Measurements from ENCODE around the gene ZNF496.

The ZNF496 gene

DNA sequence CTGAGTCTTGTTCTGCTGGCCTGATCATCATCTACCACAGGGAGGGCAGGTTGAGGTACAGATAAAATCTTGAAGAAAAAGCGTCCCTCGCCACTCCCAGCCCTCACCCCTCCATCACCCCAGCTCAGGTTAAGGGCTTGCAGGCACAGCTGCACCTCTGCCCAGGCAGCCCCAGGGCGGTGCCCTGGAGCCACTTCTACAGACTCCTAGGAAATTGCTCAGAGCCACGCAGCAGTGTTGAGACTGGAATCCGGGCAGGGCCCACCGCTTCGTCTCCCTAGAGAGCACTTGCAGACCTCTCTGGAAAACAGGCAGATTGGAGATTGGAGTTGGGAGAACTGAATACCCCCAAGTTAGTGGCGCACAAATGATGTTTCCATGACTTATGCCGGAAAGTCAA, 40.5 kb downstream of the ZNF496 start:
- H3K9me3 ChIP-seq (ENCODE audit: control insufficient read depth, insufficient read depth, low read depth, low read length), result no peaks in the 10 kb centered on the region
- H3K36me3 ChIP-seq (ENCODE audit: control insufficient read depth in 2 of 2, insufficient read depth in 1 of 2, low read length in 2 of 2), result no peaks in the 10 kb centered on the region
- no peak overlapping the region for H3K4me3 ChIP-seq (ENCODE audit: low read depth, low read length)
- ChIA-PET CTCF (no interaction called here), POLR2A (no interaction called here)
- no peaks in the 10 kb centered on the region for H3K4me1 ChIP-seq (ENCODE audit: control insufficient read depth, insufficient read depth, low read length)
- H3K27ac ChIP-seq (ENCODE audit: extremely low read depth, low read depth, low read length), result no peak overlapping the region
- TF ChIP-seq ZNF529 (tag by site-specific recombination; IDR thresholded peaks at IDR 0.05; ENCODE audit: insufficient replicate concordance) (no peak), ZNF248 (tag by site-specific recombination; IDR thresholded peaks at IDR 0.05) (no peak), ZNF350 (tag by site-specific recombination; IDR thresholded peaks at IDR 0.05) (no peak), ZNF560 (tag by site-specific recombination; IDR thresholded peaks at IDR 0.05; ENCODE audit: borderline replicate concordance) (no peak), ZSCAN30 (tag by site-specific recombination; IDR thresholded peaks at IDR 0.05) (no peak), ZNF214 (tag by site-specific recombination; IDR thresholded peaks at IDR 0.05; ENCODE audit: borderline replicate concordance) (no peak), ZNF768 (tag by site-specific recombination; IDR thresholded peaks at IDR 0.05) (no peak), ZNF776 (tag by site-specific recombination; IDR thresholded peaks at IDR 0.05; ENCODE audit: borderline replicate concordance) (no peak), ZNF449 (tag by site-specific recombination; IDR thresholded peaks at IDR 0.05) (no peak), YY1 (tag by site-specific recombination; IDR thresholded peaks at IDR 0.05) (no peak), ZNF404 (tag by site-specific recombination; IDR thresholded peaks at IDR 0.05) (no peak), ZNF600 (tag by site-specific recombination; IDR thresholded peaks at IDR 0.05) (no peak), YY2 (tag by site-specific recombination; IDR thresholded peaks at IDR 0.05) (no peak), ZNF580 (tag by site-specific recombination; IDR thresholded peaks at IDR 0.05) (no peak)
- TF ChIP-seq, protein P1, sequence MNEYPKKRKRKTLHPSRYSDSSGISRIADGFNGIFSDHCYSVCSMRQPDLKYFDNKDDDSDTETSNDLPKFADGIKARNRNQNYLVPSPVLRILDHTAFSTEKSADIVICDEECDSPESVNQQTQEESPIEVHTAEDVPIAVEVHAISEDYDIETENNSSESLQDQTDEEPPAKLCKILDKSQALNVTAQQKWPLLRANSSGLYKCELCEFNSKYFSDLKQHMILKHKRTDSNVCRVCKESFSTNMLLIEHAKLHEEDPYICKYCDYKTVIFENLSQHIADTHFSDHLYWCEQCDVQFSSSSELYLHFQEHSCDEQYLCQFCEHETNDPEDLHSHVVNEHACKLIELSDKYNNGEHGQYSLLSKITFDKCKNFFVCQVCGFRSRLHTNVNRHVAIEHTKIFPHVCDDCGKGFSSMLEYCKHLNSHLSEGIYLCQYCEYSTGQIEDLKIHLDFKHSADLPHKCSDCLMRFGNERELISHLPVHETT (tag by site-specific recombination; IDR thresholded peaks at IDR 0.05), result no peak
- TF ChIP-seq, protein P2, sequence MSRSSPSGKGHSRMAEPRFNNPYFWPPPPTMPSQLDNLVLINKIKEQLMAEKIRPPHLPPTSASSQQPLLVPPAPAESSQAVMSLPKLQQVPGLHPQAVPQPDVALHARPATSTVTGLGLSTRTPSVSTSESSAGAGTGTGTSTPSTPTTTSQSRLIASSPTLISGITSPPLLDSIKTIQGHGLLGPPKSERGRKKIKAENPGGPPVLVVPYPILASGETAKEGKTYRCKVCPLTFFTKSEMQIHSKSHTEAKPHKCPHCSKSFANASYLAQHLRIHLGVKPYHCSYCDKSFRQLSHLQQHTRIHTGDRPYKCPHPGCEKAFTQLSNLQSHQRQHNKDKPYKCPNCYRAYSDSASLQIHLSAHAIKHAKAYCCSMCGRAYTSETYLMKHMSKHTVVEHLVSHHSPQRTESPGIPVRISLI (tag by site-specific recombination; IDR thresholded peaks at IDR 0.05), result no peak

DNA sequence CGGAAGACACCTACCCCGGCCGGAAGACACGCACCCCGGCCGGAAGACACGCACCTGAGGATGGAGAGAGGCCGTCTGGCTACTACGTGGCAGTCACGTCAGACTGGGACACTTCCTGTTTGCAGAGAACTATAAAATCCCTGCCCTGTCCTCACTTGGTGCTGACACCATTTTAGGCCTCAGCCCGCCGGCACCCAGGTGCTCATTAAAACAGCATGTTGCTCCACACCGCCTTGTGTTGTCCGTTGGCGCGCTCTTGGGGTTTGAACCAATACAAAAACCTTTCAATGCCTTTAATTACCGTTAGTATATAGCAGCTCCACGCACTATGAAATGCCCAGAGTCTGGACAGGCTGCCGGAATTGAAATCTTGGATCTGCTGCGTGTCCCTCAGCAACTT, 41.1 kb downstream of the ZNF496 start:
- Histone ChIP-seq H3K4me3 (ENCODE audit: low read depth, low read length) (no peak overlapping the region), H3K36me3 (ENCODE audit: control insufficient read depth in 2 of 2, insufficient read depth in 1 of 2, low read length in 2 of 2) (no peaks in the 10 kb centered on the region), H3K4me1 (ENCODE audit: control insufficient read depth, insufficient read depth, low read length) (no peaks in the 10 kb centered on the region), H3K9me3 (ENCODE audit: control insufficient read depth, insufficient read depth, low read depth, low read length) (no peaks in the 10 kb centered on the region), H3K27ac (ENCODE audit: extremely low read depth, low read depth, low read length) (no peak overlapping the region)
- CTCF ChIA-PET, result no interaction called here
- POLR2A ChIA-PET, result interaction anchor here (0.6 kb wide), 1 partner anchor 96 kb away, joined by 4 read pairs; no protein-coding TSS in a partner anchor
- TF ChIP-seq, protein P3, sequence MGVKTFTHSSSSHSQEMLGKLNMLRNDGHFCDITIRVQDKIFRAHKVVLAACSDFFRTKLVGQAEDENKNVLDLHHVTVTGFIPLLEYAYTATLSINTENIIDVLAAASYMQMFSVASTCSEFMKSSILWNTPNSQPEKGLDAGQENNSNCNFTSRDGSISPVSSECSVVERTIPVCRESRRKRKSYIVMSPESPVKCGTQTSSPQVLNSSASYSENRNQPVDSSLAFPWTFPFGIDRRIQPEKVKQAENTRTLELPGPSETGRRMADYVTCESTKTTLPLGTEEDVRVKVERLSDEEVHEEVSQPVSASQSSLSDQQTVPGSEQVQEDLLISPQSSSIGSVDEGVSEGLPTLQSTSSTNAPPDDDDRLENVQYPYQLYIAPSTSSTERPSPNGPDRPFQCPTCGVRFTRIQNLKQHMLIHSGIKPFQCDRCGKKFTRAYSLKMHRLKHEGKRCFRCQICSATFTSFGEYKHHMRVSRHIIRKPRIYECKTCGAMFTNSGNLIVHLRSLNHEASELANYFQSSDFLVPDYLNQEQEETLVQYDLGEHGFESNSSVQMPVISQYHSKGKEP (tag by site-specific recombination; IDR thresholded peaks at IDR 0.05), result no peak
- TF ChIP-seq BCL11A (tag by site-specific recombination; IDR thresholded peaks at IDR 0.05; ENCODE audit: low read depth), result no peak
- no peak for TF ChIP-seq ZNF513 (tag by site-specific recombination; IDR thresholded peaks at IDR 0.05)
- TF ChIP-seq, protein P4, sequence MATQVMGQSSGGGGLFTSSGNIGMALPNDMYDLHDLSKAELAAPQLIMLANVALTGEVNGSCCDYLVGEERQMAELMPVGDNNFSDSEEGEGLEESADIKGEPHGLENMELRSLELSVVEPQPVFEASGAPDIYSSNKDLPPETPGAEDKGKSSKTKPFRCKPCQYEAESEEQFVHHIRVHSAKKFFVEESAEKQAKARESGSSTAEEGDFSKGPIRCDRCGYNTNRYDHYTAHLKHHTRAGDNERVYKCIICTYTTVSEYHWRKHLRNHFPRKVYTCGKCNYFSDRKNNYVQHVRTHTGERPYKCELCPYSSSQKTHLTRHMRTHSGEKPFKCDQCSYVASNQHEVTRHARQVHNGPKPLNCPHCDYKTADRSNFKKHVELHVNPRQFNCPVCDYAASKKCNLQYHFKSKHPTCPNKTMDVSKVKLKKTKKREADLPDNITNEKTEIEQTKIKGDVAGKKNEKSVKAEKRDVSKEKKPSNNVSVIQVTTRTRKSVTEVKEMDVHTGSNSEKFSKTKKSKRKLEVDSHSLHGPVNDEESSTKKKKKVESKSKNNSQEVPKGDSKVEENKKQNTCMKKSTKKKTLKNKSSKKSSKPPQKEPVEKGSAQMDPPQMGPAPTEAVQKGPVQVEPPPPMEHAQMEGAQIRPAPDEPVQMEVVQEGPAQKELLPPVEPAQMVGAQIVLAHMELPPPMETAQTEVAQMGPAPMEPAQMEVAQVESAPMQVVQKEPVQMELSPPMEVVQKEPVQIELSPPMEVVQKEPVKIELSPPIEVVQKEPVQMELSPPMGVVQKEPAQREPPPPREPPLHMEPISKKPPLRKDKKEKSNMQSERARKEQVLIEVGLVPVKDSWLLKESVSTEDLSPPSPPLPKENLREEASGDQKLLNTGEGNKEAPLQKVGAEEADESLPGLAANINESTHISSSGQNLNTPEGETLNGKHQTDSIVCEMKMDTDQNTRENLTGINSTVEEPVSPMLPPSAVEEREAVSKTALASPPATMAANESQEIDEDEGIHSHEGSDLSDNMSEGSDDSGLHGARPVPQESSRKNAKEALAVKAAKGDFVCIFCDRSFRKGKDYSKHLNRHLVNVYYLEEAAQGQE (tag by site-specific recombination; IDR thresholded peaks at IDR 0.05), result no peak
- TF ChIP-seq FEZF1 (tag by site-specific recombination; IDR thresholded peaks at IDR 0.05), result no peak
- TF ChIP-seq ZNF529 (tag by site-specific recombination; IDR thresholded peaks at IDR 0.05; ENCODE audit: insufficient replicate concordance), result no peak
- TF ChIP-seq WT1 (tag by site-specific recombination; IDR thresholded peaks at IDR 0.05), result no peak
- no peak for TF ChIP-seq ZNF350 (tag by site-specific recombination; IDR thresholded peaks at IDR 0.05)
- no peak for TF ChIP-seq ZSCAN16 (tag by site-specific recombination; IDR thresholded peaks at IDR 0.05)
- TF ChIP-seq ZNF785 (tag by site-specific recombination; IDR thresholded peaks at IDR 0.05), result no peak
- no peak for TF ChIP-seq MEIS1 (CRISPR knock-in tag; IDR thresholded peaks at IDR 0.05; ENCODE audit: borderline replicate concordance)
